ENCODE data around the gene NUMBL.

- TF ChIP-seq CTCF (IDR thresholded peaks at IDR 0.05), result no peak
- TF ChIP-seq POLR2A (IDR thresholded peaks at IDR 0.05), result no peak
- TF ChIP-seq POLR2AphosphoS5 (IDR thresholded peaks at IDR 0.05), result no peak
- no peak for TF ChIP-seq EP300 (IDR thresholded peaks at IDR 0.05)
Measured at GRCh38 chr19:40682431-40682964, 8.0 kb downstream of the NUMBL start.

All from gastroesophageal sphincter (tissue), 3 donors.